ENCODE results near the gene GPR37L1. TPM values are rescaled to one million over a fixed set of nuclear protein-coding genes. Genes with fewer than 3 reads are reported as not detected.
A peak's percentile ranks its signal among the peaks of the same experiment; 100 is the strongest.
"Not testable (repeated sequence)": the region's sequence is repeated elsewhere in the genome, so short reads cannot be mapped to it uniquely, and the experiment has no call there.

The GPR37L1 gene
- total and polyA plus RNA-seq, 11 donors = 0.03 to 0.05 (median 0.04) TPM; not detected in 8

- H3K36me3 ChIP-seq = no peaks in the 10 kb centered on the region
- WGBS, 4 donors = 65 to 77% (median 72%) methylated on average over 3 of the region's 3 CpGs
- H3K27ac ChIP-seq = peak overlapping the region in 4 of 12 donors; percentile 72 to 83 (median 80)
- H3K4me1 ChIP-seq = peaks cover 0 to 46% (median 22%) of the 10 kb centered on the region in 12 donors
- no peak for ATAC-seq
- H3K27me3 ChIP-seq = no peaks in the 10 kb centered on the region
- H3K4me3 ChIP-seq = no peak overlapping the region
- no peaks in the 10 kb centered on the region for H3K9me3 ChIP-seq
- no peak for TF ChIP-seq CTCF (IDR thresholded peaks at IDR 0.05)
- no peak for TF ChIP-seq POLR2A (IDR thresholded peaks at IDR 0.05)
- no peak for DNase-seq
- intact Hi-C loops (cut with DNase I) = loop anchor here in 1 of 10 donors (10.0 kb wide), 1 partner anchor 216 kb away; no protein-coding TSS in a partner anchor
Measured at GRCh38 chr1:202110977-202111376, 11.7 kb upstream of the GPR37L1 start.

DNA sequence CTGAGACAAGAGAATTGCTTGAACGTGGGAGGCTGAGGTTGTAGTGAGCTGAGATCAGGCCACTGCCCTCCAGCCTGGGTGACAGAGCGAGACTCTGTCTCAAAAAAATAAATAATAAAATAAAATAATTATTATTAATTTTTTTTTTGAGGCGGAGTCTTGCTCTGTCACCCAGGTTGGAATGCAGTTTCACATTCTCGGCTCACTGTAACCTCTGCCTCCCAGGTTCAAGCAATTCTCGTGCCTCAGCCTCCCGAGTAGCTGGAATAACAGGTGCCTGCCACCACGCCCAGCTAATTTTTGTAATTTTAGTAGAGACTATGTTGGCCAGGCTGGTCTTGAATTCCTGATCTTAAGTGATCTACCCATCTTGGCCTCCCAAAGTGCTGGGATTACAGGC is 11.1 kb upstream of the GPR37L1 start:
- WGBS, 4 donors = 90 to 94% (median 92%) methylated on average over 7 of the region's 7 CpGs
- H3K4me1 ChIP-seq = peaks cover 0 to 43% (median 22%) of the 10 kb centered on the region in 12 donors
- ATAC-seq, H3K36me3 ChIP-seq, H3K27me3 ChIP-seq, DNase-seq, H3K9me3 ChIP-seq, H3K4me3 ChIP-seq: not testable (repeated sequence)
- peak overlapping the region in 8 of 12 donors; percentile 34 to 88 (median 76) for H3K27ac ChIP-seq
- intact Hi-C loops (cut with DNase I) = loop anchor here in 1 of 10 donors (10.0 kb wide), 1 partner anchor 217 kb away; no protein-coding TSS in a partner anchor

GRCh38 chr1:202112859-202113689 is 9.6 kb upstream of the GPR37L1 start:
- DNase-seq = peak in 4 of 5 donors; percentile 59 to 84 (median 62)
- Histone ChIP-seq H3K27ac (peak overlapping the region; percentile 27 to 88 (median 71)), H3K4me3 (no peak overlapping the region), H3K9me3 (no peaks in the 10 kb centered on the region), H3K27me3 (no peaks in the 10 kb centered on the region), H3K36me3 (no peaks in the 10 kb centered on the region), H3K4me1 (peaks cover 0 to 31% (median 19%) of the 10 kb centered on the region in 12 donors)
- ATAC-seq = peak; percentile 78 to 79 (median 78)
- TF ChIP-seq POLR2A (IDR thresholded peaks at IDR 0.05) (no peak), CTCF (IDR thresholded peaks at IDR 0.05) (no peak)
- 7 to 17% (median 14%) methylated on average over 4 to 5 of the region's 5 CpGs for WGBS, 4 donors
- intact Hi-C loops (cut with DNase I) = loop anchor here in 1 of 10 donors (10.0 kb wide), 1 partner anchor 218 kb away; no protein-coding TSS in a partner anchor

DNA sequence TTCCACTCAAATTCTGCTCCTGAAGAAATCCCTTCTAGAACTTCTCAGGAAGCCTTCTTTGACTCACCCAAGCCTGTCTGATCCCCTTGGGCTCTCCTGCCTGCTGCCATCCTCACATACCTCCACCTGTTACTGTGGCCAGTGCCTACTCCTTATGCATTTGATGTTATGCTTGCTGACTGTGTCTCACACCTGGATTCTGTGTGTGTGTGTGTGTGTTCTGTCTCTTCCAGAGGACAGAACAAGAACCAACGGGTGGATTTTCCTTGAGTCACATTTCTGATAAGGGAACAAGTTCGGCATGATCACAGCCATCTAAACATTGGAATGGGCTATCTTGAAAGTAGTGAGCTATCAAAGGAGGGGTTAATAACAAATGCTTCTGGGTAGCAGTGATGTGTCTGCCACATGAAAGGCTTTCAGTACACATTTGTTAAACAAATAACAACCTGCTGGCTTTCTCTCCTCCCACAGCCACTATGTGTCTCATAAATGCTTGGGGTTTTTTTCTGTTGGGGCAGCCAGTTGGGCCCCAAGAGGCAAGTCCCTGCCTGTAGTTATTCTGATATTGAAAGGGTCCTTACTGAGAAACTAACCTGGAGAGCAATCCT is 8.9 kb upstream of the GPR37L1 start:
- H3K27ac ChIP-seq = peak overlapping the region; percentile 27 to 88 (median 71)
- ATAC-seq = no peak
- H3K4me3 ChIP-seq = no peak overlapping the region
- whole genome bisulfite sequencing, 4 donors = 30 to 36% (median 34%) methylated on average over 2 of the region's 2 CpGs
- no peaks in the 10 kb centered on the region for H3K27me3 ChIP-seq
- H3K9me3 ChIP-seq = no peaks in the 10 kb centered on the region
- no peak for DNase-seq
- TF ChIP-seq POLR2A (IDR thresholded peaks at IDR 0.05) = no peak
- no peak for TF ChIP-seq CTCF (IDR thresholded peaks at IDR 0.05)
- peaks cover 0 to 26% (median 17%) of the 10 kb centered on the region in 12 donors for H3K4me1 ChIP-seq
- intact Hi-C loops (cut with DNase I) = loop anchor here in 1 of 10 donors (10.0 kb wide), 1 partner anchor 219 kb away; no protein-coding TSS in a partner anchor
- no peaks in the 10 kb centered on the region for H3K36me3 ChIP-seq
